ENCODE results near the gene STARD13.

DNA sequence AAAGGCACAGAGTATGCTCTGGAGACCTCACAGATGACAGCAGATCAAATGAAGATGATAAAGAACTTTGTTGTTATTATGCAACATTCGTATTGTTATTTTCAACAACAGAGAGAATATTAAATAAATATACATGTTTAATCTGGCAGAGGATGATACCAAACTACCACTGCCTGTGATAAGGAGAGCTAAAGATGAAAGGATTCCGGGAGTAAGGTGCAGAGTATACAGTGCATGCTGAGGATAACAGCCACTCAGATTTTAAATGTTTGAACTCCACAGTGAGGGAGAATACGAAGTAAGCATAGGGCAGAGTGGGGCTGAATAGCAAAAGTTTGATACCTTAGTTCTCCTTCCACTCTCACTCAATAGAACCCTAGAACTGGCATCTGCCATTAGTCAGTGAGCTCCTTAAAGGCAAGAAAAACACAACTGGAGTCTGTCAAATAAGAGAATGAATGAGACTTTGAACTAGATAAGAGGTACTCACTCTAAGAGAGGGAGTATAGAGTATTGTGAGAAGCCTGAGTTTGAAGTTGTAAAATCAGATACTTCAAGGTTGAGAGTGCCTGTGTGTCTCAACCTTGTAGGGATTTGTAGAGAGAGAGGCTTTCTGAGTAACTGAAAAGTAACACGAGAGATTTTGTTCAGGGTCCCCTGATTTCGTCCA is 78.5 kb downstream of the STARD13 start:
- TF ChIP-seq, protein P1, sequence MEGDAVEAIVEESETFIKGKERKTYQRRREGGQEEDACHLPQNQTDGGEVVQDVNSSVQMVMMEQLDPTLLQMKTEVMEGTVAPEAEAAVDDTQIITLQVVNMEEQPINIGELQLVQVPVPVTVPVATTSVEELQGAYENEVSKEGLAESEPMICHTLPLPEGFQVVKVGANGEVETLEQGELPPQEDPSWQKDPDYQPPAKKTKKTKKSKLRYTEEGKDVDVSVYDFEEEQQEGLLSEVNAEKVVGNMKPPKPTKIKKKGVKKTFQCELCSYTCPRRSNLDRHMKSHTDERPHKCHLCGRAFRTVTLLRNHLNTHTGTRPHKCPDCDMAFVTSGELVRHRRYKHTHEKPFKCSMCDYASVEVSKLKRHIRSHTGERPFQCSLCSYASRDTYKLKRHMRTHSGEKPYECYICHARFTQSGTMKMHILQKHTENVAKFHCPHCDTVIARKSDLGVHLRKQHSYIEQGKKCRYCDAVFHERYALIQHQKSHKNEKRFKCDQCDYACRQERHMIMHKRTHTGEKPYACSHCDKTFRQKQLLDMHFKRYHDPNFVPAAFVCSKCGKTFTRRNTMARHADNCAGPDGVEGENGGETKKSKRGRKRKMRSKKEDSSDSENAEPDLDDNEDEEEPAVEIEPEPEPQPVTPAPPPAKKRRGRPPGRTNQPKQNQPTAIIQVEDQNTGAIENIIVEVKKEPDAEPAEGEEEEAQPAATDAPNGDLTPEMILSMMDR (IDR thresholded peaks at IDR 0.05): no peak
- TF ChIP-seq ZFX (IDR thresholded peaks at IDR 0.05; ENCODE audit: borderline replicate concordance): no peak
